Cardiac muscle cell (in vitro differentiated cells and primary cell): ENCODE data around the gene IFT88. TPM values are rescaled to one million over a fixed set of nuclear protein-coding genes. Genes with fewer than 3 reads are reported as not detected.

Experiments
- DNase-seq, 2 donors: peaks; one replicate each; pipeline versions ENCODE4 v3.0.0 to v3.0.0-alpha.2; 2010 to 2017; ENCODE audit warnings: low read depth in 1 of 2, low spot score in 1 of 2
- H3K27ac ChIP-seq: fragments of 200-600 bp; sonication (generic); 2 replicates; pipeline ENCODE4 v1.5.1; 2016
- H3K27me3 ChIP-seq: fragments of 200-600 bp; sonication (generic); 2 replicates; pipeline ENCODE4 v1.6.0; 2016; ENCODE audit warnings: control low read depth
- H3K36me3 ChIP-seq: fragments of 200-600 bp; sonication (generic); 2 replicates; pipeline ENCODE4 v1.5.1; 2016; ENCODE audit warnings: control low read depth
- H3K4me1 ChIP-seq: fragments of 200-600 bp; sonication (generic); 2 replicates; pipeline ENCODE4 v1.8.1; 2017; ENCODE audit warnings: low read depth, mild to moderate bottlenecking, mixed run types
- H3K4me3 ChIP-seq: fragments of 200-600 bp; sonication (generic); 2 replicates; pipeline ENCODE4 v1.5.1; 2016; ENCODE audit warnings: mild to moderate bottlenecking
- H3K9me3 ChIP-seq: fragments of 200-600 bp; sonication (generic); 2 replicates; pipeline ENCODE4 v1.5.1; 2017; ENCODE audit warnings: low read depth, mild to moderate bottlenecking, control low read depth
- polyA plus RNA-seq: library from polyadenylated mRNA; unstranded; fragments of >200 nt; fragmentation: Nextera tagmentation; extraction: Ambion mirVana; gene quantifications from 2 replicates; pipeline ENCODE4 v1.2.1, GENCODE V29; 2016
- total RNA-seq: library from RNA; depleted of rRNA; stranded (reverse); fragments of >200 nt; gene quantifications from 2 replicates; pipeline ENCODE4 v1.2.3, GENCODE V29; 2016
- TF ChIP-seq, protein P1 (sequence below): IDR thresholded peaks from 2 replicates; pipeline ENCODE4 v1.5.1; 2012; ENCODE audit warnings: low read depth, mild to moderate bottlenecking, low read length

The IFT88 gene
- total and polyA plus RNA-seq, 2 experiments from 2014 or later: 18.2 to 18.6 TPM

GRCh38 chr13:20610006-20610405 is 43.0 kb downstream of the IFT88 start:
- H3K9me3 ChIP-seq: no peaks in the 10 kb centered on the region
- no peaks in the 10 kb centered on the region for H3K27me3 ChIP-seq
- DNase-seq: no peak

DNA sequence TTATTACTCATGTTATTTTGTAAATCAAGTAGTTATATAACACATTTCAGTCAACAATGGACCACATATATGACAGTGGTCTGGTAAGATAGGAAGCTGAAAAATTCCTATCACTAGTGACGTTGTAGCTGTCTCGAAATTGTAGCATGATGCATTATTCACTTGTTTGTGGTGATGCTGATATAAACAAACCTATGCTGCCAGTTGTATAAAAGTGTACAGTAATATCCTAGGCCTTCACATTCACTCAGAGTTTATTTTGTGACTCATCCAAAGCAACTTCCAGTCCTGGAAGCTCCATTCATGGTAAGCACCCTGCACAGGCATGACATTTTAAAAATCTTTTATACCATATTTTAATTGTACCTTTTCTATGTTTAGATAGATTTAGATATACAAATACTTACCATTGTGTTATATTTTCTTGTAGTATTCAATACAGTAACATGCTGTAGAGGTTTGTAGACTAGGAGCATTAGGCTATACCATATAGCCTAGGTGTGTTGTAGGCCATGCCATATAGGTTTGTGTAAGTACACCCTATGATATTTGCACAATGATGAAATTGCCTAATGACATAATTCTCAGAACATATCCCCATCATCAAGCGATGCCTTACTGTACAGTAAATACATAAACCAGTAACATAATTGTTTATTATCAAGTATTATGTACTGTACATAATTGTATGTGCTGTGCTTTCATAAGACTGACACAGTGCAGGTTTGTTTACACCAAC is 49.3 kb downstream of the IFT88 start:
- Histone ChIP-seq H3K4me1 (no peaks in the 10 kb centered on the region), H3K36me3 (no peaks in the 10 kb centered on the region), H3K4me3 (no peak overlapping the region), H3K27me3 (no peaks in the 10 kb centered on the region), H3K9me3 (no peaks in the 10 kb centered on the region), H3K27ac (no peak overlapping the region)
- TF ChIP-seq, protein P1, sequence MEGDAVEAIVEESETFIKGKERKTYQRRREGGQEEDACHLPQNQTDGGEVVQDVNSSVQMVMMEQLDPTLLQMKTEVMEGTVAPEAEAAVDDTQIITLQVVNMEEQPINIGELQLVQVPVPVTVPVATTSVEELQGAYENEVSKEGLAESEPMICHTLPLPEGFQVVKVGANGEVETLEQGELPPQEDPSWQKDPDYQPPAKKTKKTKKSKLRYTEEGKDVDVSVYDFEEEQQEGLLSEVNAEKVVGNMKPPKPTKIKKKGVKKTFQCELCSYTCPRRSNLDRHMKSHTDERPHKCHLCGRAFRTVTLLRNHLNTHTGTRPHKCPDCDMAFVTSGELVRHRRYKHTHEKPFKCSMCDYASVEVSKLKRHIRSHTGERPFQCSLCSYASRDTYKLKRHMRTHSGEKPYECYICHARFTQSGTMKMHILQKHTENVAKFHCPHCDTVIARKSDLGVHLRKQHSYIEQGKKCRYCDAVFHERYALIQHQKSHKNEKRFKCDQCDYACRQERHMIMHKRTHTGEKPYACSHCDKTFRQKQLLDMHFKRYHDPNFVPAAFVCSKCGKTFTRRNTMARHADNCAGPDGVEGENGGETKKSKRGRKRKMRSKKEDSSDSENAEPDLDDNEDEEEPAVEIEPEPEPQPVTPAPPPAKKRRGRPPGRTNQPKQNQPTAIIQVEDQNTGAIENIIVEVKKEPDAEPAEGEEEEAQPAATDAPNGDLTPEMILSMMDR: no peak
- peak in 1 of 2 donors; percentile 51 for DNase-seq

More at GRCh38 chr13:20610006-20610405, 43.0 kb downstream of the IFT88 start:
- TF ChIP-seq, protein P1: no peak
- H3K27ac ChIP-seq: no peak overlapping the region
- no peak overlapping the region for H3K4me3 ChIP-seq
- H3K36me3 ChIP-seq: peaks cover 2% of the 10 kb centered on the region
- no peaks in the 10 kb centered on the region for H3K4me1 ChIP-seq

DNA sequence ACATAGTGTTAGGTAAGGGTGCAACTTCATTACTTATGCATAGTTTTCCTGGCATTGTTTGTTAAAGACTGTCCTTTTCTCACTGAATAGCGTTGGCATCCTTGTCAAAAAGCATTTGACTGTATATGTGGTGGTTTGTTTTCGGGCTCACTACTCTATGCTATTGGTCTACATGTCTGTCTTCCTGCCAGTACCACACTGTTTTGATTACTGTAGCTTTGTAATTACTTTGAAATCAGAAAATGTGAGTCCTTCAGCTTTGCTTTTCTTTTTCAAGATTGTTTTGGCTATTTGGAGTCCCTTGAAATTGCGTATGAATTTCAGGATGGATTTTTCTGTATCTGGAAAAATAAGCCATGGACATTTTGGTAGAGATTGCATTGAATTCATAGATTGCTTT is 56.0 kb downstream of the IFT88 start:
- TF ChIP-seq, protein P1: no peak
- DNase-seq: no peak
- no peaks in the 10 kb centered on the region for H3K36me3 ChIP-seq
- no peak overlapping the region for H3K27ac ChIP-seq
- no peak overlapping the region for H3K4me3 ChIP-seq
- H3K9me3 ChIP-seq: no peaks in the 10 kb centered on the region
- no peaks in the 10 kb centered on the region for H3K4me1 ChIP-seq
- no peaks in the 10 kb centered on the region for H3K27me3 ChIP-seq

DNA sequence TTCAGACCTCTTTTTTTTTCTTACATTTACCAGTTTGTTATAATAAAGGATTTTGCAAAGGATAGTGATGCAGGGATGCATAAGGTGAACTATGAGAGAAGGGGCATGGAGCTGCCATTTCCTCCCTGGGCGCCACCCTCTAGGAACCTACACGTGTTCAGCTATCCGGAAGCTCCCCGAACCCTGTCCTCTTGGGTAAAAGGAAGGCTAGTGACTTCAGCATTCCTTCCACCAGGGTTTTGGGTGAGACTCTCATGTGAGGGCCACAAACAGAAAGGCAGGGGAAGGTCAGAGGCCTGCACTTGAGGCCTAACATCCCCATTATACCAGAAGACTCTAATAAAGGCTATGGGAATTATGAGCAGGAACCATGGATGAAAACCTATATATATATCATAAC is 57.3 kb downstream of the IFT88 start:
- no peaks in the 10 kb centered on the region for H3K9me3 ChIP-seq
- no peak overlapping the region for H3K4me3 ChIP-seq
- no peak for DNase-seq
- H3K27me3 ChIP-seq: no peaks in the 10 kb centered on the region
- no peaks in the 10 kb centered on the region for H3K36me3 ChIP-seq
- TF ChIP-seq, protein P1: no peak
- no peak overlapping the region for H3K27ac ChIP-seq
- H3K4me1 ChIP-seq: no peaks in the 10 kb centered on the region

- H3K4me3 ChIP-seq: no peak overlapping the region
- H3K27me3 ChIP-seq: no peaks in the 10 kb centered on the region
- no peaks in the 10 kb centered on the region for H3K4me1 ChIP-seq
- TF ChIP-seq, protein P1: no peak
- no peak overlapping the region for H3K27ac ChIP-seq
- H3K9me3 ChIP-seq: no peaks in the 10 kb centered on the region
- H3K36me3 ChIP-seq: no peaks in the 10 kb centered on the region
- no peak for DNase-seq
Observed at GRCh38 chr13:20633802-20634201, 66.8 kb downstream of the IFT88 start.
